UCSD-AML1 (cell line): Measurements from ENCODE around the gene COL4A3.

ENCODE experiments used
- DNase-seq: peaks from one replicate; lab custom pipeline; 2025; ENCODE audit not compliant: unreplicated experiment; lab: John Stamatoyannopoulos, UW

Gene COL4A3

GRCh38 chr2:227285741-227286236, 121.4 kb downstream of the COL4A3 start:
- DNase-seq: no peak

- DNase-seq: no peak
These were observed 123.3 kb downstream of the COL4A3 start for GRCh38 chr2:227287771-227288170.

- DNase-seq: no peak
These were observed 127.9 kb downstream of the COL4A3 start for GRCh38 chr2:227292314-227292713.

GRCh38 chr2:227293531-227293930, 129.1 kb downstream of the COL4A3 start:
- DNase-seq: no peak

- DNase-seq: no peak
These were observed 131.4 kb downstream of the COL4A3 start for GRCh38 chr2:227295806-227296205.

- no peak for DNase-seq
These were observed 132.4 kb downstream of the COL4A3 start for GRCh38 chr2:227296671-227297405.

GRCh38 chr2:227301523-227301922, 137.1 kb downstream of the COL4A3 start:
- no peak for DNase-seq

- DNase-seq: no peak
These were observed 144.4 kb downstream of the COL4A3 start for GRCh38 chr2:227308784-227309183.

GRCh38 chr2:227310756-227311110, 146.3 kb downstream of the COL4A3 start:
- DNase-seq: no peak

GRCh38 chr2:227311861-227312506, 147.6 kb downstream of the COL4A3 start:
- no peak for DNase-seq

GRCh38 chr2:227312579-227312978, 148.2 kb downstream of the COL4A3 start:
- no peak for DNase-seq

- DNase-seq: no peak
These were observed 148.9 kb downstream of the COL4A3 start for GRCh38 chr2:227313310-227313709.

- no peak for DNase-seq
These were observed 153.4 kb downstream of the COL4A3 start for GRCh38 chr2:227317834-227318233.

- no peak for DNase-seq
These were observed 156.1 kb downstream of the COL4A3 start for GRCh38 chr2:227320305-227321094.

GRCh38 chr2:227322530-227323205, 158.2 kb downstream of the COL4A3 start:
- DNase-seq: no peak

GRCh38 chr2:227323818-227324217, 159.4 kb downstream of the COL4A3 start:
- no peak for DNase-seq

GRCh38 chr2:227324642-227324994, 160.2 kb downstream of the COL4A3 start:
- DNase-seq: peak; percentile 26

GRCh38 chr2:227324995-227325838, 160.8 kb downstream of the COL4A3 start, which contains the start of gene MFF:
Gene MFF, plus strand, starts transcription at chr2:227325251. Its CDS starts 5,415 bp downstream, at chr2:227330666.
- peak; percentile 91 for DNase-seq

- peak; percentile 59 for DNase-seq
These were observed 161.4 kb downstream of the COL4A3 start for GRCh38 chr2:227325839-227326195.

GRCh38 chr2:227326783-227327182, 162.4 kb downstream of the COL4A3 start:
- no peak for DNase-seq
